ENCODE data around the gene PHF23.

The PHF23 gene

DNA sequence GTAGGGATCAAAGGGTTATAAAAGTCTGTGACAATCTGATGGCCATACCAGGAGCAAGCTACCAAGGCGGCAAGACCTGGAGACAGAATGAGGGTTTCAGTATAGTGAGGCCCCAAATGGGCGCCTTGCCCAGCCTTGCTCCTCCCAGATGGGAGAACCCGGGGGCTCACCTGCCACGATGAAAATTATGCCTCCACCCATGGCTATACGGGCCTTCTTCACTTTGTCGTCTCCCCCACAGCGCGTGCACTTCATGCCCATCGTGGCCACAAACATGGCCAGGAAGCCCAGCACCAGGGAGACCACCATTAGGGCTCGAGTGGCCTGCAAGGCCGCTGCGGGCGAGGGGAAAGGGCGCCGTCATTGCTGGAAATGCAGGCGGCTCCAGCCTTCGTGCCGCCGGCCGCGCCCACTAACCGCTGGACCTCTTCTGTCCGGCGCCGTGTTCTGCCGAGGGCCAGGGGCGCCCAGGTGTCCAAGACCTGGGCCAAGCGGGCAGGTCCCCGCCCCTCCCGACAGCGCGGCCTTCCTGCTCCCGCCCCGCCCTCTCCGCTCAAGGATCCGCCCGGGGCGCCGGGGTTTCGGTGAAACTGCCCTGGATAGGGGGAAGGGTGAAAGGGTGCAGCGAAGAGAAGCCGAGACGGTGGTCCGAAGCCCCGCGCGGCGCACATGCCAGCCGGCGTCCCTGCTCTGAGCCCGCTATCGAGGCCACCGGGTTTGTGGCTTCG lies 21.6 kb upstream of the PHF23 start:
- TF ChIP-seq SIN3A (IDR thresholded peaks at IDR 0.05; ENCODE audit: borderline replicate concordance, insufficient read depth, low read length) = no peak
- TF ChIP-seq, protein P1, sequence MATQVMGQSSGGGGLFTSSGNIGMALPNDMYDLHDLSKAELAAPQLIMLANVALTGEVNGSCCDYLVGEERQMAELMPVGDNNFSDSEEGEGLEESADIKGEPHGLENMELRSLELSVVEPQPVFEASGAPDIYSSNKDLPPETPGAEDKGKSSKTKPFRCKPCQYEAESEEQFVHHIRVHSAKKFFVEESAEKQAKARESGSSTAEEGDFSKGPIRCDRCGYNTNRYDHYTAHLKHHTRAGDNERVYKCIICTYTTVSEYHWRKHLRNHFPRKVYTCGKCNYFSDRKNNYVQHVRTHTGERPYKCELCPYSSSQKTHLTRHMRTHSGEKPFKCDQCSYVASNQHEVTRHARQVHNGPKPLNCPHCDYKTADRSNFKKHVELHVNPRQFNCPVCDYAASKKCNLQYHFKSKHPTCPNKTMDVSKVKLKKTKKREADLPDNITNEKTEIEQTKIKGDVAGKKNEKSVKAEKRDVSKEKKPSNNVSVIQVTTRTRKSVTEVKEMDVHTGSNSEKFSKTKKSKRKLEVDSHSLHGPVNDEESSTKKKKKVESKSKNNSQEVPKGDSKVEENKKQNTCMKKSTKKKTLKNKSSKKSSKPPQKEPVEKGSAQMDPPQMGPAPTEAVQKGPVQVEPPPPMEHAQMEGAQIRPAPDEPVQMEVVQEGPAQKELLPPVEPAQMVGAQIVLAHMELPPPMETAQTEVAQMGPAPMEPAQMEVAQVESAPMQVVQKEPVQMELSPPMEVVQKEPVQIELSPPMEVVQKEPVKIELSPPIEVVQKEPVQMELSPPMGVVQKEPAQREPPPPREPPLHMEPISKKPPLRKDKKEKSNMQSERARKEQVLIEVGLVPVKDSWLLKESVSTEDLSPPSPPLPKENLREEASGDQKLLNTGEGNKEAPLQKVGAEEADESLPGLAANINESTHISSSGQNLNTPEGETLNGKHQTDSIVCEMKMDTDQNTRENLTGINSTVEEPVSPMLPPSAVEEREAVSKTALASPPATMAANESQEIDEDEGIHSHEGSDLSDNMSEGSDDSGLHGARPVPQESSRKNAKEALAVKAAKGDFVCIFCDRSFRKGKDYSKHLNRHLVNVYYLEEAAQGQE (IDR thresholded peaks at IDR 0.05; ENCODE audit: insufficient read depth in 1 of 2, low read depth in 2 of 2, low read length in 2 of 2) = no peak
- TF ChIP-seq POLR2AphosphoS5 (IDR thresholded peaks at IDR 0.05; ENCODE audit: low read depth, low read length) = no peak
- TF ChIP-seq FOXP2 (optimal IDR thresholded peaks at IDR 0.05; ENCODE audit: borderline replicate concordance, extremely low read depth, extremely low read length, insufficient read depth) = no peak
- no peak for TF ChIP-seq TAF1 (IDR thresholded peaks at IDR 0.05; ENCODE audit: borderline replicate concordance, insufficient read depth, low read length)

DNA sequence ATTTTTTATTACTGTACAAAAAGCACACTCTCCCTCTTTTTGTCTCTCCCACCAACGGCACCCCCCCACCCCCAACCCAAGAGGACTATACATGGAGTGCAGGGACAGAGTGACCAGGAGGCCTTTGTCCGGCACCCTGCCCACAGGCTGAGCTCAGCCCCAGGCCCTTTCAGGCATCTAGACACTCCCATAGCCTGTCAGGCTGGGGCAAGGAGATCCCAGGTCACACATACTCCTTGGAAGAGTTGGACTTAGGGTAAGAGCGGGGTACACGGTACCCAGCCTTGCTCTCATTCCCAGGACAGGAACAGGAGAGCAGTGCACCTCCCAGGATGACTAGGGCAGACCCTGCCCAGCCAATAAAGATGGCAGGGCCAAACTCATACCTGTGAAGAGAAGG lies 20.9 kb upstream of the PHF23 start:
- TF ChIP-seq, protein P1 (IDR thresholded peaks at IDR 0.05; ENCODE audit: insufficient read depth in 1 of 2, low read depth in 2 of 2, low read length in 2 of 2) = no peak
- TF ChIP-seq TAF1 (IDR thresholded peaks at IDR 0.05; ENCODE audit: borderline replicate concordance, insufficient read depth, low read length) (no peak), POLR2AphosphoS5 (IDR thresholded peaks at IDR 0.05; ENCODE audit: low read depth, low read length) (no peak), FOXP2 (optimal IDR thresholded peaks at IDR 0.05; ENCODE audit: borderline replicate concordance, extremely low read depth, extremely low read length, insufficient read depth) (no peak), SIN3A (IDR thresholded peaks at IDR 0.05; ENCODE audit: borderline replicate concordance, insufficient read depth, low read length) (no peak)

DNA sequence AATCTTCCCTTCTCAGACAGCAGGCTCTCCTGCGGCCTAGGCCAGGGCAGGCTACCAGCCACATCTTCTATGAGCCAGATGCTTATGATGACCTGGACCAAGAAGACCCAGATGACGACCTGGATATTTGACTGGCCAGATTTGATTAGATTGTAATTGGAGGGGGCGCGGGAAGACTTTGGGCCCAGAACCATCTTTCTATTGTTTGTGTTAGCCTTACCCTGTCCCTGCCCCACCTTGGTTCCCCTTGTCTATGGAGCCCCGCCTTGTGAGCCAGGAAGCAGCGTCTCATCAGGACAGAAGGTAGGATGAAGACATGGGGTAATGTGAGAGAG lies 20.3 kb upstream of the PHF23 start:
- TF ChIP-seq FOXP2 (optimal IDR thresholded peaks at IDR 0.05; ENCODE audit: borderline replicate concordance, extremely low read depth, extremely low read length, insufficient read depth) (no peak), POLR2AphosphoS5 (IDR thresholded peaks at IDR 0.05; ENCODE audit: low read depth, low read length) (no peak), SIN3A (IDR thresholded peaks at IDR 0.05; ENCODE audit: borderline replicate concordance, insufficient read depth, low read length) (no peak), TAF1 (IDR thresholded peaks at IDR 0.05; ENCODE audit: borderline replicate concordance, insufficient read depth, low read length) (no peak)
- TF ChIP-seq, protein P1 (IDR thresholded peaks at IDR 0.05; ENCODE audit: insufficient read depth in 1 of 2, low read depth in 2 of 2, low read length in 2 of 2) = no peak

DNA sequence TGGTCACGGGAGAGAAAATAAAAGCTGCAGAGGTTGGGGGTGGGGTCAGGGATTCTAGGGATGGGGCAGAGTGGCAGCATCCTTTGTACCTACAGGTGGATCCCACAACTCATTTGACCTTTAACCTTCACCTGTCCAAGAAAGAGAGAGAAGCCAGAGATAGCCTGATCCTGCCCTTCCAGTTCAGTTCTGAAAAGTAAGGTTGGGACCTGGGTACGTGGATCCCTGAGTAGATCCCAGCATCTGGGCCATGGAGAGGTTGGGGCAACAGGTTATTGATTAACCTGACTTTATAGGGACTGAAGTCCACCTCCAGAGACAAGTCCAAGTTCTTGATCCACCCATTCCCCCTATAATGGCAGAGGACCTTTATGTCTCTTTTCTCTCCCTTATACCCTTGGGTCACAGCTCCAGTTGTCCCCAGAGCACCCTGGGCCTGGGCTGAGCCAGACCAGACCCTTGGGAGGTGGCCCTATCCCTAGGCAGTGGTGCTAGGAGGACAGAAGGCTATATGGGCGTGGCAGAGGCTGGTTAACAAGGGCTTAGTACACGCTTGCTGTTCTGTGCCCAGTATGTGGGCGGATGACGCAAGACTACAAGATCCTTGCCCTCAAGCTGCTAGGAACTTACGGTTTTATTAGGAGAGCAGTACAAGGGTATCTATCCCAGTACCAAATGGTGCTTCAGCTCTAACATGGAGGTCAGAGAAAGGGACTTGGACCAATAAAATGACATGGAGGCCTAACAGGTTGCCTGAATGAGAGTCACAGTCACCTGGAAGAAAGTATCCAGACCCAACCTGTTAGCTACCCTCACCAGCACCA lies 19.7 kb upstream of the PHF23 start:
- TF ChIP-seq FOXP2 (optimal IDR thresholded peaks at IDR 0.05; ENCODE audit: borderline replicate concordance, extremely low read depth, extremely low read length, insufficient read depth) (no peak), POLR2AphosphoS5 (IDR thresholded peaks at IDR 0.05; ENCODE audit: low read depth, low read length) (peak; percentile 22; the same call in 1 of the 2 replicates), SIN3A (IDR thresholded peaks at IDR 0.05; ENCODE audit: borderline replicate concordance, insufficient read depth, low read length) (no peak), TAF1 (IDR thresholded peaks at IDR 0.05; ENCODE audit: borderline replicate concordance, insufficient read depth, low read length) (no peak)
- TF ChIP-seq, protein P1 (IDR thresholded peaks at IDR 0.05; ENCODE audit: insufficient read depth in 1 of 2, low read depth in 2 of 2, low read length in 2 of 2) = no peak

Data from PFSK-1 (cell line).